Measurements from ENCODE around the gene SLC38A3.
A peak's percentile ranks its signal among the peaks of the same experiment; 100 is the strongest.

- peak; percentile 17 for TF ChIP-seq CTCF (IDR thresholded peaks at IDR 0.05)
- no peak for TF ChIP-seq EZH2 (IDR thresholded peaks at IDR 0.05)
Measured at GRCh38 chr3:50242851-50243542, 37.9 kb downstream of the SLC38A3 start.

All from neural progenitor cell (in vitro differentiated cells).